Chondrocyte (in vitro differentiated cells): ENCODE measurements around the gene MANSC1. TPM values are rescaled to one million over a fixed set of nuclear protein-coding genes. Genes with fewer than 3 reads are reported as not detected.
A peak's percentile ranks its signal among the peaks of the same experiment; 100 is the strongest.
"Not testable (repeated sequence)": the region's sequence is repeated elsewhere in the genome, so short reads cannot be mapped to it uniquely, and the experiment has no call there.

Experiments used
- DNase-seq: peaks from one replicate; pipeline ENCODE4 v3.0.0; 2021; ENCODE audit warnings: mixed read lengths, low spot score
- H3K27ac Mint-ChIP-seq: one replicate; pipeline ENCODE4 v1.8.0; 2021; ENCODE audit warnings: mild to moderate bottlenecking, moderate library complexity, mixed read lengths; ENCODE audit not compliant: unreplicated experiment
- H3K27me3 Mint-ChIP-seq: 2 replicates; pipeline ENCODE4 v1.8.0; 2021; ENCODE audit warnings: low read depth, mixed read lengths
- H3K36me3 Mint-ChIP-seq: 2 replicates; pipeline ENCODE4 v1.8.0; 2021; ENCODE audit warnings: low read depth, mixed read lengths
- H3K4me1 Mint-ChIP-seq: 2 replicates; pipeline ENCODE4 v1.8.0; 2021; ENCODE audit warnings: low read depth, mild to moderate bottlenecking, mixed read lengths
- H3K4me3 Mint-ChIP-seq: one replicate; pipeline ENCODE4 v1.8.0; 2021; ENCODE audit warnings: mild to moderate bottlenecking, moderate library complexity, mixed read lengths; ENCODE audit not compliant: unreplicated experiment
- H3K9me3 Mint-ChIP-seq: 2 replicates; pipeline ENCODE4 v1.8.0; 2021; ENCODE audit warnings: low read depth, mixed read lengths
- CTCF ChIP-seq: fragments of 200-600 bp; sonication (generic); IDR thresholded peaks from 2 replicates; pipeline ENCODE4 v1.5.0; 2021; ENCODE audit warnings: antibody characterized with exemption, mild to moderate bottlenecking, moderate library complexity
- total RNA-seq: library from RNA; stranded (reverse); gene quantifications from 3 replicates; pipeline ENCODE4 v1.2.1, GENCODE V29; 2021

Gene MANSC1
- total RNA-seq, 1 donor from 2014 or later = 12.0 TPM

- Mint-ChIP-seq H3K27ac (no peak overlapping the region), H3K4me1 (peaks cover 27% of the 10 kb centered on the region), H3K4me3 (no peak overlapping the region), H3K9me3 (no peaks in the 10 kb centered on the region), H3K36me3 (no peaks in the 10 kb centered on the region), H3K27me3 (no peaks in the 10 kb centered on the region)
- DNase-seq = no peak
- TF ChIP-seq CTCF = no peak
These were observed 3.8 kb upstream of the MANSC1 start for GRCh38 chr12:12353807-12354206.

GRCh38 chr12:12353276-12353675, 3.2 kb upstream of the MANSC1 start:
- Mint-ChIP-seq H3K27me3 (no peaks in the 10 kb centered on the region), H3K4me1 (peaks cover 24% of the 10 kb centered on the region), H3K36me3 (no peaks in the 10 kb centered on the region), H3K4me3 (no peak overlapping the region), H3K9me3 (no peaks in the 10 kb centered on the region), H3K27ac (no peak overlapping the region)
- TF ChIP-seq CTCF = no peak
- no peak for DNase-seq

GRCh38 chr12:12351468-12352185, 1.6 kb upstream of the MANSC1 start:
- H3K27me3 Mint-ChIP-seq, H3K27ac Mint-ChIP-seq, H3K9me3 Mint-ChIP-seq, H3K4me3 Mint-ChIP-seq, DNase-seq, H3K36me3 Mint-ChIP-seq: not testable (repeated sequence)
- peaks cover 14% of the 10 kb centered on the region for H3K4me1 Mint-ChIP-seq

DNA sequence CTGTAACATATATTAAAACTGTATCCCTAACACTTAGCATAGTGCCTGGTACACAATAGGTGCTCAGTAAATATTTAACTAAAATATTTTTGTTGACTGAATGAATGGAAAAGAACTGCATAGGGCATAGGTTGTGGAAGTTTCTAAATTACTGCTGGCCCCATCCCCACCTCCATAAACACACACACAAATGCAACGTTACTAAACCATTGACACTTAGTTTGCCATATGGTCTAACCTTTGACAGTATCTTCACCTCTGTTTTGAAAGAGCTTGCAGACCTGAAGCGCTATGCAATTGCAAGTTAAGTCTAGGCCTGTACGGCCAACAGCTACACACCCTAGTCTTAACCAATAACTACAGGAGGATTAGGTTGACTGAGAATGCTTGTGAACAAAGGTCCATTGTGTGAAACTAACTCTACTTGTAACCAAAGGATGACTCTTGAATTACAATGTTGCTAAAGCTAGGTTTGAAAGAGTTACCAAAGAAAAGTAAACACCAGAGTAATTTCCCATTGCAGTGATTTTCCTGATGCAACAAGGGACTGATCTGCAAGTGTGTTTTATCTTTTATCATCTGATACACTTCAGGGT, 924 bp upstream of the MANSC1 start:
- no peaks in the 10 kb centered on the region for H3K9me3 Mint-ChIP-seq
- no peak for TF ChIP-seq CTCF
- peaks cover 11% of the 10 kb centered on the region for H3K4me1 Mint-ChIP-seq
- no peak overlapping the region for H3K27ac Mint-ChIP-seq
- H3K27me3 Mint-ChIP-seq = no peaks in the 10 kb centered on the region
- DNase-seq = no peak
- H3K36me3 Mint-ChIP-seq = peaks cover 2% of the 10 kb centered on the region
- peak overlapping the region; percentile 70 for H3K4me3 Mint-ChIP-seq

GRCh38 chr12:12338527-12339168, 11.4 kb downstream of the MANSC1 start:
- TF ChIP-seq CTCF = no peak
- DNase-seq = no peak
- Mint-ChIP-seq H3K27me3 (no peaks in the 10 kb centered on the region), H3K9me3 (no peaks in the 10 kb centered on the region), H3K36me3 (peaks cover 2% of the 10 kb centered on the region), H3K4me3 (peak overlapping the region; percentile 37), H3K4me1 (peaks cover 34% of the 10 kb centered on the region), H3K27ac (peak overlapping the region; percentile 80)
